ENCODE data around the gene PCGF1. TPM values are rescaled to one million over a fixed set of nuclear protein-coding genes. Genes with fewer than 3 reads are reported as not detected.
A peak's percentile ranks its signal among the peaks of the same experiment; 100 is the strongest.

PCGF1 gene
- total and polyA plus RNA-seq, 2 of the 13 experiments (the other 11 are each of a cell fraction or from before 2014, with no cell fraction given), result 20.4 to 22.6 TPM

GRCh38 chr2:74507145-74507925 is at the start of gene PCGF1 (continued):
- TF ChIP-seq TFAP4 (IDR thresholded peaks at IDR 0.05; ENCODE audit: borderline replicate concordance, low read depth) (peak; percentile 61; the same call in 1 of the 2 replicates), EZH2 (conservative IDR thresholded peaks at IDR 0.05; ENCODE audit: low read depth, low read length) (no peak), REL (CRISPR knock-in tag; conservative IDR thresholded peaks at IDR 0.05) (peak; percentile 90), KDM3A (CRISPR knock-in tag; IDR thresholded peaks at IDR 0.05; ENCODE audit: low read depth) (no peak; the same call in 1 of the 2 replicates), BATF2 (CRISPR knock-in tag; IDR thresholded peaks at IDR 0.05) (0 out of 2 replicates have a peak, but pooled peaks have one; percentile 59), RARG (CRISPR knock-in tag; IDR thresholded peaks at IDR 0.05; ENCODE audit: low read depth) (no peak), ATF5 (CRISPR knock-in tag; IDR thresholded peaks at IDR 0.05; ENCODE audit: low read depth) (no peak), RBAK (CRISPR knock-in tag; IDR thresholded peaks at IDR 0.05) (no peak; the same call in 1 of the 2 replicates), CEBPZ (IDR thresholded peaks at IDR 0.05; ENCODE audit: low read length) (no peak), CERS6 (CRISPR knock-in tag; IDR thresholded peaks at IDR 0.05) (no peak; the same call in 1 of the 2 replicates), HHEX (CRISPR knock-in tag; IDR thresholded peaks at IDR 0.05) (peak; percentile 7; the same call in 1 of the 2 replicates), TAF1 (CRISPR knock-in tag; IDR thresholded peaks at IDR 0.05) (peak; percentile 91), FIP1L1 (IDR thresholded peaks at IDR 0.05; ENCODE audit: borderline replicate concordance, insufficient read depth, low read depth, low read length) (peak; percentile 86; the same call in 1 of the 2 replicates), ZNF609 (CRISPR knock-in tag; IDR thresholded peaks at IDR 0.05; ENCODE audit: borderline replicate concordance) (no peak; the same call in 1 of the 2 replicates), ZNF501 (CRISPR knock-in tag; IDR thresholded peaks at IDR 0.05) (peak; percentile 90), POGZ (CRISPR knock-in tag; IDR thresholded peaks at IDR 0.05) (peak; percentile 42)
